HCT116 (cell line): ENCODE measurements around the gene DHODH. TPM values are rescaled to one million over a fixed set of nuclear protein-coding genes. Genes with fewer than 3 reads are reported as not detected.

Experiments
- ATAC-seq: fragments of 200-7000 bp; cut with Tn5 transposase; 2 replicates; pipeline ENCODE4 v1.9.1; 2020; ENCODE audit warnings: mild to moderate bottlenecking, moderate library complexity
- BruUV-seq: library from RNA; stranded (reverse); fragments of 400-500 nt; replicated peaks from 2 replicates; lab custom pipeline; 2021; lab: Mats Ljungman, UMichigan
- CTCF ChIA-PET: fragments of 300-600 bp; sonication (Branson Sonifier 250); formaldehyde crosslinking; loops from one replicate; lab custom pipeline; 2021; ENCODE audit warnings: antibody characterized with exemption; lab: Charles Lee
- POLR2A ChIA-PET: fragments of 300-600, 350-600 bp; sonication (Branson Sonifier 250); formaldehyde crosslinking; loops from one replicate; lab custom pipeline; 2021; ENCODE audit warnings: antibody characterized with exemption; lab: Charles Lee
- RAD21 ChIA-PET, 2 experiments: fragments of 300-600 bp; sonication (Branson Sonifier 250); formaldehyde crosslinking; loops; one replicate each; lab custom pipeline; 2023; ENCODE audit warnings: low total read pairs in 2 of 2; ENCODE audit not compliant: uncharacterized antibody in 2 of 2, unreplicated experiment in 2 of 2, low non-redundant PET in 1 of 2; lab: Charles Lee
- DNase-seq: peaks from one replicate; pipeline ENCODE4 v3.0.0-alpha.2; 2010; ENCODE audit warnings: low read depth, low spot score
- H2AFZ ChIP-seq: fragments of 200-600 bp; shearing (Covaris generic), sonication (generic); 2 replicates; pipeline ENCODE4 v1.6.1; 2017; ENCODE audit warnings: low read depth, mixed run types, mixed read lengths, antibody characterized with exemption, low read length; ENCODE audit not compliant: poor library complexity, severe bottlenecking
- H3K27ac ChIP-seq: 2 replicates; pipeline ENCODE4 v1.5.1; 2012; ENCODE audit warnings: low read depth, low read length
- H3K27me3 ChIP-seq: fragments of 200-600 bp; sonication (generic); 2 replicates; pipeline ENCODE4 v1.6.1; 2016; ENCODE audit warnings: mixed run types, low read length, mixed read lengths; ENCODE audit not compliant: insufficient read depth
- H3K36me3 ChIP-seq, 2 experiments: fragments of 200-500 bp in 1 of 2; fragments of 200-600 bp in 1 of 2; sonication (Bioruptor generic) in 1 of 2; sonication (generic) in 1 of 2; 2 replicates each; pipeline versions ENCODE4 v1.5.1 to v1.6.1; 2014 to 2016; ENCODE audit warnings: low read length in 2 of 2, inconsistent platforms in 1 of 2, mixed read lengths in 1 of 2, mixed run types in 1 of 2; ENCODE audit not compliant: insufficient read depth in 2 of 2, control insufficient read depth in 1 of 2
- H3K4me1 ChIP-seq, 2 experiments: fragments of 200-600 bp in 1 of 2; sonication (generic) in 1 of 2; 2 replicates each; pipeline versions ENCODE4 v1.5.1 to v1.6.1; 2012 to 2017; ENCODE audit warnings: low read length in 2 of 2, inconsistent platforms in 1 of 2, mild to moderate bottlenecking in 1 of 2, mixed read lengths in 1 of 2, mixed run types in 1 of 2, moderate library complexity in 1 of 2; ENCODE audit not compliant: insufficient read depth in 2 of 2, control insufficient read depth in 1 of 2
- H3K4me2 ChIP-seq: fragments of 200-600 bp; sonication (generic); 2 replicates; pipeline ENCODE4 v1.6.1; 2017; ENCODE audit warnings: mixed run types, low read length, mixed read lengths
- H3K4me3 ChIP-seq, 2 experiments: fragments of 200-600 bp in 1 of 2; sonication (generic) in 1 of 2; replicated peaks in 1 of 2; 2 replicates each; pipeline ENCODE4 v1.5.1; 2011 to 2016; ENCODE audit warnings: low read length in 2 of 2, control low read depth in 1 of 2, low read depth in 1 of 2, mild to moderate bottlenecking in 1 of 2, mixed read lengths in 1 of 2, mixed run types in 1 of 2
- H3K79me2 ChIP-seq: fragments of 200-600 bp; sonication (generic); 2 replicates; pipeline ENCODE4 v1.6.1; 2017; ENCODE audit warnings: mild to moderate bottlenecking, mixed run types, low read length, moderate library complexity, mixed read lengths; ENCODE audit not compliant: insufficient read depth
- H3K9ac ChIP-seq: fragments of 200-600 bp; sonication (generic); 2 replicates; pipeline ENCODE4 v1.6.1; 2016; ENCODE audit warnings: low read length, mixed read lengths
- H3K9me2 ChIP-seq: fragments of 200-600 bp; sonication (generic), shearing (Covaris generic); 2 replicates; pipeline ENCODE4 v1.6.1; 2017; ENCODE audit warnings: mixed run types, mild to moderate bottlenecking, moderate library complexity; ENCODE audit not compliant: insufficient read depth
- H3K9me3 ChIP-seq, 2 experiments: fragments of 200-500 bp in 1 of 2; fragments of 200-600 bp in 1 of 2; sonication (Bioruptor generic) in 1 of 2; sonication (generic) in 1 of 2; 2 replicates each; pipeline ENCODE4 v1.6.1; 2014 to 2017; ENCODE audit warnings: low read length in 2 of 2, mixed read lengths in 2 of 2, inconsistent platforms in 1 of 2, low read depth in 1 of 2, mild to moderate bottlenecking in 1 of 2, mixed run types in 1 of 2, moderate library complexity in 1 of 2; ENCODE audit not compliant: control insufficient read depth in 1 of 2, insufficient read depth in 1 of 2
- H4K20me1 ChIP-seq: fragments of 200-600 bp; sonication (generic), shearing (Covaris generic); 2 replicates; pipeline ENCODE4 v1.6.1; 2017; ENCODE audit warnings: mixed run types, mild to moderate bottlenecking, moderate library complexity; ENCODE audit not compliant: insufficient read depth
- CBX3 ChIP-seq: IDR thresholded peaks from 2 replicates; pipeline ENCODE4 v1.6.1; 2012; ENCODE audit warnings: low read depth
- SIN3A ChIP-seq: IDR thresholded peaks from 2 replicates; pipeline ENCODE4 v1.6.1; 2012; ENCODE audit warnings: low read depth
- SP1 ChIP-seq: IDR thresholded peaks from 2 replicates; pipeline ENCODE4 v1.6.1; 2012; ENCODE audit warnings: low read depth
- YY1 ChIP-seq: IDR thresholded peaks from 2 replicates; pipeline ENCODE4 v1.6.1; 2011; ENCODE audit warnings: low read length, low read depth, moderate library complexity, mild to moderate bottlenecking; ENCODE audit not compliant: insufficient replicate concordance; ENCODE audit errors: extremely low read depth
- ZFX ChIP-seq: fragments of 450-650 bp; IDR thresholded peaks from 2 replicates; pipeline ENCODE4 v1.6.1; 2017
- intact Hi-C: fragments of 100-400 bp; cut with micrococcal nuclease; formaldehyde crosslinking; loops from 2 replicates; pipeline ENCODE4 v1.10.0; 2022
- total RNA-seq: library from RNA; stranded (reverse); gene quantifications from one replicate; pipeline ENCODE4 v1.2.1, GENCODE V29; 2021; ENCODE audit not compliant: unreplicated experiment
- TF ChIP-seq, protein P1 (sequence below): IDR thresholded peaks from 2 replicates; pipeline ENCODE4 v1.6.1; 2012

The DHODH gene
- total RNA-seq, 1 experiment from 2014 or later: 22.1 TPM

- ChIA-PET RAD21 (no interaction called here), POLR2A (no interaction called here), CTCF (interaction anchor here (2.8 kb wide), 1 partner anchor 13 kb away, joined by 16 read pairs; no protein-coding TSS in a partner anchor)
- Histone ChIP-seq H3K79me2 (no peaks in the 10 kb centered on the region), H4K20me1 (no peaks in the 10 kb centered on the region), H3K9me2 (no peaks in the 10 kb centered on the region), H3K9ac (no peak overlapping the region), H3K27me3 (no peaks in the 10 kb centered on the region), H3K27ac (no peak overlapping the region), H3K36me3 (no peaks in the 10 kb centered on the region), H3K4me1 (no peaks in the 10 kb centered on the region), H3K4me2 (no peak overlapping the region), H3K4me3 (no peak overlapping the region), H3K9me3 (no peaks in the 10 kb centered on the region), H2AFZ (no peak overlapping the region)
- BruUV-seq: no TSS peak
- DNase-seq (no peak), ATAC-seq (no peak)
- TF ChIP-seq YY1 (no peak), ZFX (no peak)
- intact Hi-C loops: no loop called here
Measured at GRCh38 chr16:71974068-71974818, 34.3 kb upstream of the DHODH start.

GRCh38 chr16:71985262-71985974, 23.1 kb upstream of the DHODH start:
- POLR2A ChIA-PET: no interaction called here
- H3K9ac ChIP-seq: no peak overlapping the region
- DNase-seq (no peak), ATAC-seq (no peak)
- intact Hi-C loops: no loop called here
- CTCF ChIA-PET: no interaction called here
- H3K27me3 ChIP-seq: no peaks in the 10 kb centered on the region; the same call in 1 of the 2 replicates
- H4K20me1 ChIP-seq: no peaks in the 10 kb centered on the region; the same call in 1 of the 2 replicates
- TF ChIP-seq SIN3A (no peak), SP1 (no peak), YY1 (no peak), CBX3 (no peak)
- TF ChIP-seq, protein P1, sequence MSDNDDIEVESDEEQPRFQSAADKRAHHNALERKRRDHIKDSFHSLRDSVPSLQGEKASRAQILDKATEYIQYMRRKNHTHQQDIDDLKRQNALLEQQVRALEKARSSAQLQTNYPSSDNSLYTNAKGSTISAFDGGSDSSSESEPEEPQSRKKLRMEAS: no peak
- no peak overlapping the region for H3K4me2 ChIP-seq
- no peaks in the 10 kb centered on the region for H3K9me3 ChIP-seq
- H3K79me2 ChIP-seq: no peaks in the 10 kb centered on the region
- H3K4me1 ChIP-seq: no peaks in the 10 kb centered on the region
- no peaks in the 10 kb centered on the region for H3K36me3 ChIP-seq
- no peak overlapping the region for H2AFZ ChIP-seq
- no TSS peak for BruUV-seq
- RAD21 ChIA-PET: no interaction called here
- no peak overlapping the region for H3K27ac ChIP-seq
- no peak overlapping the region for H3K4me3 ChIP-seq
- H3K9me2 ChIP-seq: no peaks in the 10 kb centered on the region
